NCI-H1092 treated with DMSO at 0.1 percent for 48 hours (cell line): Measurements from ENCODE around the gene PSD2.
A peak's percentile ranks its signal among the peaks of the same experiment; 100 is the strongest.

ENCODE experiments used
- DNase-seq: peaks from one replicate; lab custom pipeline; 2025; lab: John Stamatoyannopoulos, UW

The PSD2 gene

DNA sequence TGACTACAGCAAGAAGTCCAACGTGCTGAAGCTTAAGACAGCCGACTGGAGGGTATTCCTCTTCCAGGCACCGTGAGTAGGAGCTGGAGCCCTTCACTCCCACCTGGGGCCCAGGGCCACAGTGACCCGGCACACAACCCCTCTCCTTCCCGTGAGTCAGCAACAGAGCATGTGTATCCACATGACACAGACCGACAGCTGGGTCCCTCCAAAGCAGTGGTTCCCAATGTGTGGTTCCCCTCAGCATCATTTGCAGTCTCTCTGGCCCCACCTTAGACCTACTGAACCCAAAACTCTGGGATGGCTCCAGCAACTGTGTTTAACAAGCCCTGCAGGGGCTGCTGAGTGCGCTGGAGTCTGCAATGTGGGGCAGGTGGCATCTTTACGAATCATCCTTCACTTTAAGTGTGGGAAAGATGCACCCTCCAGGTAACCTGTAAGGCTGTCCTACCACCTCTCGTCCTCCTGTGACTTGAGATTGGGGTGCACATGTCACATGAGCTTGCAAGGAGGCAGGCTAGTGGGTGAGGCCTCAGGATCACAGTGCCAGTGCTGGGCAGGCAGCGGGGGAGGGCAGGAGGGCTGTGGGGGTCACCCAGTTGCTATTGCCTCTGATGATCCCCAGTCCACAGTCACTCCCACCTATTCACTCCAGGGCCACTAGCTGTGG lies 42.2 kb downstream of the PSD2 start:
- DNase-seq = no peak

DNA sequence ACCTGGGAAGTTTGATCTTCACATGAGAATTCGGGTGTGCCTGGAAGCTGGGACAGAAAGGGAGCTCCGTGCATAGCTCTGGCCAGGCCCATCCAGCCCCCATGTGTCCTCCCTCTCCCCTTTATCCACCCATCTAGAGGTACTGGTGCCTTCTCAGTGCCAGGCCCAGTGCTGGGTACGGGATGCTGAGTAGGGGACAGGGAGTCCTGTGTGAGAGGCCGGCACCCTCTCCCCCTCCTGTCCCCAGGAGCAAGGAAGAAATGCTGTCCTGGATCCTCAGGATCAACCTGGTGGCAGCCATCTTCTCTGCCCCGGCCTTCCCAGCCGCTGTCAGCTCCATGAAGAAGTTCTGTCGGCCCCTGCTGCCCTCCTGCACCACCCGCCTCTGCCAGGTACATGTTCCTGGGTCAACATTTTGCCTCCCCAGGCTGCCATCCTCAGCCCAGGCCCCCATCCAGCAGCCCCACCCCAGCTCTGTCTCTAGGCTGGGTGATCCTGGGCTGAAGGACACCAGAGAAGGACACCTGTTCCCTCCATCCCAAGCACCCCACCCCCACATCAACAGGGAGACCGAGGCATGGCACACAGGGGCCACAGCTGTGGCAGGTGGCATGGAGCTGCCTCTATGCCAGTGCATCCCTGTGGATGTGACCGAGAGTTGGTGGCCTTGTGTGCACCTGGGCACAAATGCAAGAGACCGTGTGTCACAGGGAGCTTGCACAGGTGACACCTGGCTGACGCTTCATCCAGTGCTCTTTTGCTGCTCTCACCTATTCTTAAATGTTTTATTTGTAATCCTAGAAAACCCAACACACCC lies 43.0 kb downstream of the PSD2 start:
- DNase-seq = no peak

DNA sequence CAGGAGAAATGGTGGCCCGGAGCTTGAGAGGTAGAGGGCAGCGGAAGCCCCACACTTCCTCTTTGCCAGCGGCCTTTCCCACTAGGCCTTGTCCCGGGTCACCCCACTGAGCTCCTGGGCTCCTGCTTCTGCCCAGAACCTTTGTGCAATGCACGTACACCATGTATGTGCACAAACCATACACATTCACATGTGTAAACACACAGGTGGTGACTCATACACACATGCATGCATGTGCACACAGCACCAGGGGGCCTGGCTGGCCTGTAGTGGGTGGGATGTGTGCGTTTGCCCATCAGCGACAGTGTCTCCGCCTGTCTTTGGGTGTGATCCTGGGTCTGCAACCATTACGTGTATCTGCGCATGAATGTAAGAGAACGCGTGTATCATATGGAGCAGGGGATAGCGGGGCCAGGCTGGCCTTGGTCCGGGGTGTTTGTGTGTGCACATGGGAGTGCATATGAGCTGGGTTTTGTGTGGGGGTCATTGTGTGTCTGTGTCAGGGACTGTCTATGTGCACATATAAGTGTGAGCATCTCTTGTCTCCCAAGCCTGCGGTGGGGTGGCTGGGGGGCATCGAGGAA lies 43.7 kb downstream of the PSD2 start:
- no peak for DNase-seq

DNA sequence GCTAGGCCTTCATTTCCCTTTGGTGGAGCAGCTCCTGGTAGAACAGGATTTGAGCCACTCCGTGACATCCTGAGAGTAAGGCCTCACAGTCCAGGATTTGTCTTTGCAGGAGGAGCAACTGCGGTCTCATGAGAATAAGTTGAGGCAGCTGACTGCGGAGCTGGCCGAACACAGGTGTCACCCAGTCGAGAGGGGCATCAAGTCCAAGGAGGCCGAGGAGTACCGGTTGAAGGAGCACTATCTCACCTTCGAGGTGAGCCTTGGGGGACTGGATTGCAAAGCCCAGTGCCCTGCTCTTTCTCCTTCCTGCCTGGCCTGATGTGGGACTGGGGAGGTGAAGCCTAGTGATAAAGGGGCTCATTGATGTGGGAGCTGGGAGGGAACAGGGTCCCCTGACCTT lies 44.3 kb downstream of the PSD2 start:
- no peak for DNase-seq

DNA sequence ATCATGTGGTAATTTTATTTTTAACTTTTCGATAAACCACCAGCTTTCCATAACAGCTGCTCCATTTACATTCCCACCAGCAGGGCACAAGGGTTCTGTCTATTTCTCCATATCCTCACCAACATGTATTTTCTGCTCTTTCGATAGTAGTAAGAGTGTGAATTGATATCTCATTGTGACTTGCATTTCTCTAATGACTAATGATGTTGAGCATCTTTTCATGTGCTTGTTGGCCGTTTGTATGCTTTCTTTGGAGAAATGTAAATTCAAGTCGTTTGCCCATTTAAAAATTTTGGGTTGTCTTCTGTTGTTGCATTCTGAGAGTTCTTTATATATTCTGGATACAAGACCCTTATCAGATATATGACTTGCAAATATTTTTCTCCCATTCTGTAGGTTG lies 45.9 kb downstream of the PSD2 start:
- DNase-seq = no peak

DNA sequence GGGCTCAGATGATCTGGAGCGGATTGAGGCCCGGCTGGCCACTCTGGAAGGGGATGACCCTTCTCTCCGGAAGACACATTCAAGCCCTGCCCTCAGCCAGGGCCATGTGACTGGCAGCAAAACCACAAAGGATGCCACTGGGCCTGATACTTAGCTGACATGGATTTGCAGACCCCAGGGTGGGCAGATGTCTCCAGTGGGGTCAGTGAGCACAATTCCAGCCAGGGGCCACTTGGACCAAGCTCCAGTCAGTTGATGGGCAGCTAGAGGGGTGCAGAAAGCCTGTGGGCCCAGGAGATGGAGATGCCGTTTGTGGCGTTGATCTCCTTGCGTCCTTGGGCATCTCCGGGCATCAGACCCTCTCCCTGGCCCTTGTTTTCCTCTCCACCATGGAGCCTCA lies 46.7 kb downstream of the PSD2 start:
- DNase-seq = no peak

DNA sequence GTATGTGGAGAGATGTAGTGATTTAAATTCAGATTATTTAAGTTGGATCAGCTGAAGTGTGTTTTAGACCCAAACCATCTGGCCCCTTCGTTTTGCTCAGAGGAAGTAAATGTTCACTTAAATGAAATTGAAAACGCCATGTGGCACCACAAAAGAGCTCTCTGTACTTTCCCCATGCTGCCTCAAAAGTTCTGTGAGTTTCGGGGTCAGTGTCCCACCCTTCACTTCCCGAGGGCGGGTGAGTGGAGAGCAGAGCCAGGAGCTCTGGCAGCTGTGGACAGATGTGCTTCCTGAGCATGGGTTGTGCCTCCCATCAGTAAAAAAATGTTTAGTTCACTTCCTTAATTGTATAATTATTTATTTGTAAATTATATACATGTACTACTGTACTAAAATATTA lies 48.4 kb downstream of the PSD2 start:
- no peak for DNase-seq

DNA sequence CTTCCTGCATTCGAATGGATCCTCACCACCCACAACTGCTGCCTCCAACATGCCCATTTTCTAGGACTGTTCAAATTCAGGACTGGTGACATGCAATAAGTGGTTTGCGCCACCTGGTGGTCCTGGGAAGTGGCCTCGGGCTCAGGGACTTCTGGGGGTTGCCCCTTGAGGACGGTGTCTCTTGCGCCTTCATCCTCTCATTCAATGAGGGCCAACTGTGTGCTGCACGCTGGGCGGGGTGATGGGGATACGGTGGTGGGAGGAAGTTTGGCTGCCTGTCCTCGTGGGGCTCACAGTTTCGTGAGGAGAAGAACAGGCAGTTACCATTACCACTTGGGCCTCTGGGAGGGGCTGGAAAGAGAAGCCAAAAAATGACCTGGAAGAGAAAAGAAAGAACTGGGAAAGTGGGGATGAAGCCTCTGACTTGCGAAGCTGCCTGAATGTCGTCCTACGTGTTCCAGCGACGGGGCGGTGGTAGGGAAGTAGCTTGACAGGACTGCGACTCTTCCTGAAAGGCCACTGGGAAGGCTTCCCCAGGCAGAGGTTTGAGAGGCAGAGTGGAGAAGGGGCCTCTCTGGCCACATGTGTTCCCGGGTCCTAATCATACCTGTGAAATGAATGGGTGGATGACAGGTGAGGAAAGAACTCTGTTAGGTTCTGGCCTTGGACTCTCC lies 49.0 kb downstream of the PSD2 start:
- DNase-seq = peak; percentile 24

DNA sequence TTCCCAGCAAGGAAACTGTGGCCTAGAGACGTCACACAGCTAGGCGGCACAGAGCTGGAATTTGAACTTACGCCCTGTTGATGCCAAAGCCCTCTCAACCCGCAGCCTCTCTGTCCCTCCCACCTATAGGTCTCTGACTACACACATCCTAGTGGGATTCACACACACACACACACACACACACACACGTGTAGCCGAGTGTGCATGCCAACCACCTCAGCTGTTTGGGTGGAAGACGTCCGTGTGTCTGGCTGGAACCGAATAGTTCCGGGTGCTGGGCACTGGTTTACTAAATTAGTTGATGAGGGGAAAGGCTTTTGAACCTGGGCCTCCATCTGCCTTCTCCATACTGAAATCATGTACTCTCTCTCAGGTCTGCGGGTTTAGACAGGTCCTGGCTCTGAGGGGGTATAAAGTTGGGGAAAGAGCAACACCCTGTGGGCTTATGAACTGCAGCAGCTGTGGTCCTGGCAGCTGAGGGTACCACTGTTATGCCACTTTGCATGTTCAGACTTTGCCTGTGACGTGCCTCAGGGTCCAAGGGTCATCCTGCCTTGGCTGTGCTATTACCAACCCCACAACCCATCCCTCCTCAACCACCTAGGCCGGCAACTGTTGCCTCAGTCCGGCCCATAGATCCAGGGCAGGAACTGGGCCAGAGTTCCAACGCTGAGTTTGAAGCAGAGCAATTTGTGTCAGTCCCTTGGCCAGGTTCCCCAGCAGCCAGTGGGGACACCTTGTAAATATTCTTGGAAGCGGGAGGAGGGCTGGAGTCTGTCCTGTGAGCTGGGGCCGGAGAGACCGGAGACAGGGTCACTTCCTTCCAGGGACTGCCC lies 50.5 kb downstream of the PSD2 start:
- no peak for DNase-seq

DNA sequence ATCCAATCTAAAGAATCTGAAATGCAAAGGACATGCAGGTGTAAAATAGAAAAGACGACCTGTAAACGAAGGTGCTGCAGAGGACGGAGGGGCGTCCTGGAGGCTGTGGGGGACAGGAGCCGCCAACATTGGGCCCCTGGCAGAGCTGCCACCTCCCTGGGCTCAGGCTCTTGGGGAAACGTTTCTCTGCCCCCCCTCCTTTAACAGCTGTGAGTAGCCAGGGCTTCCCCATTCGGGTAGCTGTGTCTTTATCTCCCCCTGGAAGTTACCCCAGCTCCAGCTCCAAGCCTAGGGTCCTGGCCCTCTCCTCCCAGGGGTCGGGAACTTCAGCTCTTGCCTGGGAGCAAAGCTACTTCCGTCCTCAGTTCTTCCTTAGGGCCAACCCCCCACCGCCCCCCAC lies 51.5 kb downstream of the PSD2 start:
- DNase-seq = no peak

DNA sequence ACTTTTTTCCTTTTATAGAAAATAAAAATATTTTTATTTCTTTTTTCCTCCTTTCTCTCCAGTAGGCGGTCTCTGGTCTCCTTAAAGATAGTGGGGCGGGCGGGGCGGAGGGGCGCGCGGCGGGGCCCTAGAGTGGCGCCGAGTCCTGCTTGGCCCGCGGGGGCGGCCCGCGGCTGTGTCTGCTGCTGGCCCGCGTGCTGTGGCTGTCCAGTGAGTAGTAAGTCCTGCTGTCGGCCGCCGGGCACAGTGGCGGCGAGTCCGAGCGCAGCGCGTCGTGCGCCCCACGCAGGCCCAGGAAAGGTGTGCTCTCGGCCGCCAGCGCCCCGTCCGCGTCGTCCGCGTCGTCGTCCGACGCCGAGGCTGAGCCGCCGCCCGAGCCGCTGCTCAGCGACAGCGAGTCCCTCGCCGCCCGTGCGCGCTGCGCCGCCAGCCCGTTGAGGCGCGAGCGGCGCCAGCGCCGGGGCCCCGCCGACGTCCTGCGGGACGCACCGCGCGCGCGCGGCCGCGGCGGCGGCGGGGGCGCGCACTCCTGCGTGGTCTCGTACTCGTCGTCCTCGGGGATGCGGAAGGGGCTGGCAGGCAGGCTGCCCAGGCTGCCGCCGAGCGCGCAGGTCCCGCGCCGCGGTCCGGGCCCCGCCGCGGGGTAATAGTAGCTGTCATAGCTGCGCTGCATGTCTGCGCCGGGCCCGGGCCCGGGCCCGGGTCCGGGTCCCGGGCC lies 52.3 kb downstream of the PSD2 start:
- DNase-seq = peak; percentile 4

DNA sequence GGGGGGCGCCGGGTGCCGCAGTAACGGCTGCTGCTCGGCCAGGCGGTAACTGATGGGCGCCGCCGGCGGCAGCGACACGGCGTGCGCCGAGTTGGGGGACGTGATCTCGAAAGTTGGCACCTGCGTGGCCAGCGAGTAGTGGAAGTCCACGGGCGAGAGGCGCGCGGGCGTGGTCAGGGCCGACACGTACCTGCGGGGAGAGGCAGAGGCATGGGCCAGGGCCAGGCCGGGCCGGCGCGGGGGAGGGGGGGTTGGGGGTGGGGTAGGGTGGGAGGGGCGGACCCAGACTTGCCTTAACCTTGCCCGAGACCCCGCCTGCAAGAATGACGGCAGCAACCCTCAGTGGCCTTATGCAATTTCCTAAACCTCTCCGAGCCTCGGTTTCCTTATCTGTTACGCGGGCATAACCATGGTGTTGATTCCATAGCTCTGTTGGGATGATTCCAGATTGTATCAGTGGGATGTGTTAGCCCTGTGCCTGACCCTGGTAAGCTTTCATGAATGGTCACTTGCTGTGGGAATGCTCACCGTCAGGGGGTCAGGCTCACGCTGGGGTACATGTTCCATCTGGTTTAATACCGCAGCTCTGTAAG lies 53.0 kb downstream of the PSD2 start:
- no peak for DNase-seq

DNA sequence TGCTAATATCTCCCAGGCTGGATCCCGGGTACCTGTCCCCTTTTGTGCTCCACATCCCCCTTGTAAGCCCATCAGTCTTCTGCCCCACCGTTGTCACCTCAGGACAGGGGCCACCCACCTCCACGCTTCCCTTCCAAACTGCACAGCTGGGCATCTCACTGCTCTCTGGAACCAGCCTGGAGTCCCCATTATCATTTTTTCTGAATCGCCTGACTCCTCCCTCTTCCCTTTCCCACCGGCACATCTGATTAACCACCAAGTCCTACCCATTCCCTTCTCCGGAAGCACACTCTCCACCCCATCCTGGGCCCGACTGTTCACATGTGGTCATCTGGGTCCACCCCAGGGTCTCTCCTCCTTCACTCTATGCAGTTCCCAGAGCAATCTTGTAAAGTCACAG lies 53.9 kb downstream of the PSD2 start:
- no peak for DNase-seq

DNA sequence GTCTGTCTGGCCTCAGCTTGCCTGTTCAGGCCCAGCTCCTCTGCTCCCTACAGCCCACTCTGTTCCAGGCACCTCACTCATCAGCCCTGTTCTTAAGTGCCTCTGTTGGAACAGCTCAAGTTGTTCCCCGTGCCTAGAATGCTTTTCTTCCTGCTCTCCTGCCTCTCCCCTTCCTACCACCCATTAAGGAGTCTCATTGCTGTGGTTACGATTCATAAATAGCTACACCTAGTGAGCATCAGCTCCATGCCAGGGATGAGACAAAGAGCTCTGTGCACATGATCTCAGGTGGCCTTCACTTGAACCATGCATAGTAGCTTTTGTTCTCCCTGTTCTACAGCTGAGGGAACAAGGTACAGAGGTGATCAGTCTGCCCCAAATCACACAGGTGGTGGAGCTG lies 54.3 kb downstream of the PSD2 start:
- no peak for DNase-seq

DNA sequence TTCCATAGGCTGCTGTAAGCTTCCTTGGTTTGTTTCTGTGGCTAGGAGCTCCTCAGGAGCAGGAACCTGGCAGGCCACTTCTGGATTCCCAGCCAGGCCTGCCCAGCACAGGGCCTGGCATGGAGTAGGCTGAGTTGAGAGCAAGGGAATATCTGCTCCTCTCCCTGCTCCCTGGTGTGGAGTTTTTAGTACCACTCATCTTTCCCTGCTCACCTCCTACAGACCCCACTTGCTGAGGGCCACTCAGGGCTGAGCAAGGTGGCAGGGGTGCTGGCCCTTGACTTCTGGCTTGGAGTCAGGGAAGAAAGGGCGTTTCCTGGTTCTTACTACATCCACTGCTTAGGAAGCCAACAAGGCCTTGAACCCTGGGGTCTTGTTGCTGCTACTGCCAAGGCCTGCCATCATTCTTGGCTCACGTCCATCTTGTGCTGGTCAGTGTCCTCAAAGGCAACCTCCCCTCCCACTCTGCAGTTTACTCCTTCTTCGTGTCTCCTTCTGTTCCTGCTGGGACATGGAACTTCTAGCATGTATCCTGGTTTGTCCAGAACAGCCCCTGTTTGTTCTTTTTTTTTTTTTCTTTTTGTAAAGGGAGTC lies 54.9 kb downstream of the PSD2 start:
- DNase-seq = no peak

DNA sequence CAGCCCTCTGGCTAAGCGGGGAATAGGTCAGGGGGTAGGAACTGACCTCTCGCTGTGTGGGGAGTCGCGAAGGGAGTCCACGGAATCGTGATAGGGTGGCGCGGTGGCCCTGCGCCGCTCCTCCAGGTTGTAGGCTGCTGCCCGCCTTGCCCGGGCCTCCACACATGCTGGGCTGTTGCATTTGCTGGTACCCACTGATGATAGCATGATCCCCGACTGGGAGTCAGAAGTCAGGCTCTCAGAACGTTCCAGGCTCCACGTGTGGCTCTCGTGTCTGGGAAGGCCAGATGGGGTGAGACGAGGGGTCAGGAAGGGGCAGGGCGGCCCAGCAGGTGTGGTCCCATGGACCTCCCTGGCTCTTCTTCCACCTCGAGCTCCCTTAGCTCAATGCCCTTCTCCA lies 56.0 kb downstream of the PSD2 start:
- DNase-seq = no peak

DNA sequence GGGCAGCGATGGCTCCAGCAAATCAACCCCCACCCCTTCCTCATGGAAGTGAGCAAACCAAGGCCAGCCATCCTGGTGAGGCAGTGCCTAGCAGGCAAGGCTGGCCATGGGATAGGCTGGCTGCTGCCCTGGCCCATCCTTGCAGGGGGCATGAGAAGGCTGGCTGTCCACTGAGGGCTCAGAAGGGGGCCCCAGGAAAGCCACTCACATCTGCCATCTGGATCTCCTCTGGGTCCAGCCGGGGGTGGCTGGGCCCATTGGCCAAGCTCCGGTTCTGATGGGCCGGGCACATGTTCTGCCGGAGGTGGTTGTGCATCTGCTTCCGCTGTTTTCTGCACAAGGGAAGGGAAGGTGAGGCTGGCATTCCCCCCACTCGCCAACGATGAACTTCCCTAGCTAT lies 57.1 kb downstream of the PSD2 start:
- DNase-seq = no peak

DNA sequence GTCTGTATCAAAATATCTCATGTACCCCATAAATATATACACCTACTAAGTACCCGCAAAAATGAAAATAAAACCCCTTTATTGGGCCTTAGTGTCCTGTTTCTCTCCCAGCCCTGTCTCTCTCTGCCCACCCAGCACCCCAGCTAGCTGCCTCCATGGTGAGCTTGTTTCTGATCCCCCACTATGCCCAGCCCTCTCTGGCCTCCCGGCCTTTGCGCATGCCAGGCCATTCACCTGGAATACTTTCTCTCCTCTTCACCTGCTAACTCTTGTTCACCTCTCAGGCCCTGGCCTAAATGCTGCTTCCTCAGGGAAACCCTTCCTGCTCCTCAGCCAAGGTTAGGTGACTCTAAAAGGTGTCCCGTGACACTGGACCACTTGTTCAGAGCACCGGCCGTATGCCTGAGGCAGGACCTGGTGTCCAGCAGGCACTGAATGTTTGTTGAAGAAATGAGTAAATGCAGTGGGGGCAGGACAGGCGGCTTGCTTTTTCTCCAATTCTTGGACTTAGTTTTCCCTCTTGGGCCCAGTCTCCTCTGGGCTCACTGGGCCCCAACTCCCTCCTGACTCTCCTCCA lies 58.5 kb downstream of the PSD2 start:
- no peak for DNase-seq

DNA sequence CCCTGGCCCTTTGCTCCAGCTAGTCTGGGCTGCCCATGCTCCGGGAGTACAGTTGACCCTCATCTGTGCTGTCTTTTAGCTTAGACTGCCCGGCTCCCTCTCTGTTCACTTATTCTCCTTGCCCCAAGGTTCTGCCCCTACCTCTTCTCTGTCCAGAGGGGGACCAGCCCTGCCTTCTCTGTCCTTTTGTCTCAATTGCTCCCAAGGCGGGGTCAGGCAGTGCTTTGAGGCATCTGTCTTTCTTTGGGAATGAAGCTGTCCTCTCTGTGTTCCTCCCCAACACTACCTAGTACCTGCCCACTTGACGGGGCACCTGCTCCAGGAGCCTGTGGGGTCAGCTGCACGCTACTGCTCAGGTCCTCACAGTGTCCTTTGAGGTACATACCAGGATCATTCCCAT lies 59.3 kb downstream of the PSD2 start:
- DNase-seq = no peak

DNA sequence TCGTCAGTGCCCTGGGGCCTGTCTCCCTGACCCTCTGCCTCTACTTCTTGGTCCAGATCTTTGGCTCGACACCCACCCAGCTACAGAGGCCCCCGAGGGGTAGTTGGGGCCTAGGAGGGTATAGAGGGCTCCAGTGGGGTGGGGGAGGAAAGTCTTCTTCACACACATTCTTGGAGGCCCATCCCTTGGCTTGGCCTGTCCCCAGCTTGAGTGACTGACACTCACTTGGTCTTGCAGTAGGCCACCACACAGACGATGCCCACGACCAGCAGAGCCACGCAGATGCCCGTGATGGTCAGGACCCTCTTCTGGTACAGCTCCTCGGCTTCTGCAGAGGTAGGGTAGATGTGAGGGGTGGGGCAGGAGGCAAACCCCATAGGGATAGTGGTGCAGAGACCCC lies 59.8 kb downstream of the PSD2 start:
- no peak for DNase-seq
